Measurements from ENCODE around the gene VTCN1.

DNA sequence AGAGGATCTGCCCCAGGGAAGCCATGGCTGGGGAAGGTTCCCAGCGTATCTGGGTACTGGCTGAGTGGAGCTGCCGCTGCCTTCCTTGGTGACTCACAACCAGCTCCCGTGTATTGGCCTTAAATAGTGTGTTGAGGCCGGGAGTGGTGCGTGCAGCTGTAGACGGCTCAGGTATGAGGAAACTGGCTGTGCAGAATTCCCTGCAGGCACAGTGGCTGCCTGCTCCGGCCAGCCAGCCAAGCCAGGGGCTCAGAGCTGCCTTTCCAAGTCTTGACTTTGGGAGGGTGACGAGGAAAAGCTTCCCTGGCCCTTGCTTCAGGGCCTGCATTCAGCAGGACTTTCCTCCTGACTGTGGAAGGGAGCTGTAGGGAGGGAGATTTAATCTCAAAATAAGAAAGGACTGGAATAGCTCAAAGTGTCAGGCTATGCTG lies at the start of gene VTCN1:
- TF ChIP-seq TAF1 (IDR thresholded peaks at IDR 0.05; ENCODE audit: low read depth, low read length) (no peak), POU2F2 (IDR thresholded peaks at IDR 0.05; ENCODE audit: low read depth, low read length) (no peak), POLR2A (IDR thresholded peaks at IDR 0.05; ENCODE audit: low read depth, low read length) (no peak), PAX5 (IDR thresholded peaks at IDR 0.05; ENCODE audit: insufficient read depth, low read length, severe bottlenecking) (no peak), POLR2AphosphoS5 (IDR thresholded peaks at IDR 0.05; ENCODE audit: low read depth, low read length) (no peak), SPI1 (IDR thresholded peaks at IDR 0.05; ENCODE audit: low read depth, low read length) (no peak)
